Measurements from ENCODE around the gene VSIG1.

The VSIG1 gene

DNA sequence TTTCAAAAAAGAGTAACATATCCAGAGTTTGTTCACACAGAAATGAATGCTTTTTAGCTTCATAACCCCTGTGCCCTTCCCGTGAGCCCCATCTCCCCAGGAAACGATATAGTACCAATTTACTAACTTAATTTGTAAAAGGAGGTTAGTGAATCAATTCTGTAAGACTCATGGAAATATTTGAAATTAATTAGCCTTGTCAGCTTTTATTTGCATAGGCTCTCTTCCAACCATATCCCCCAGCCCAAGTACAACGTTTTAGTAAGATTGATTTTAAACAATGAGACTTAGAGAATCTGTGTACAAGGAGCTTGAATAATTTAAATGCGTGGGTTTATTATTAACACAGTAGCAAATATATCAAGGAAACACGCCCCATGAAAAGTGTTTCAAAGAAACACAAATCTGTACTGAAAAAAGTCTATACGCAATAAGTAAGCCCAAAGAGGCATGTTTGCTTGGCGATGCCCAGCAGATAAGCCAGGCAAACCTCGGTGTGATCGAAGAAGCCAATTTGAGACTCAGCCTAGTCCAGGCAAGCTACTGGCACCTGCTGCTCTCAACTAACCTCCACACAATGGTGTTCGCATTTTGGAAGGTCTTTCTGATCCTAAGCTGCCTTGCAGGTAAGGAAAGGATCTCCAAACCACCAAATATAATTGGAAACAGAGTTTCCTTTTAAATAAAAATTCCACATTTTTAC lies at the start of gene VSIG1:
Gene VSIG1 (plus strand): TSS at position 512 of the 703 bp plus-strand sequence. CDS start 66 bp downstream, at position 578.
- DNase-seq: no peak

DNA sequence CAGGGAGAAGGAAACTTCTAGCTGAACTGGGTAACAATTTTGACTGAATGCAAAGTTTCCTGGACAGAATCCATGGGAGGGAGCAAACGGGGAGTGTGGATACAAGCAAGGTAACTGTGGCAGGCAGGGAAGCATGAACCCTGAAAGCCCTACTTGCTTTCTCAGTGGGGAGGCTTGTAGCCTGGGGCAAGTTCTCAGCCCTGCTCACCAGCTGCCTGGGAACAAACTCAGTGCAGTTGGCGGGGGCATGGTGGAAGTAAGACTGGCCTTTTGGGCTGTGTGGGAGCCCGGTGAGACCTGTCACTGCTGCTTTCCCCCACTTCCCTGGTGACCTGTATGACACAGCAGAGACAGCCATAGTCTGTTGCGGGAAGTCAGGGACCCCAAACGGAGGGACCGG lies 48.7 kb upstream of the VSIG1 start:
- DNase-seq: no peak

DNA sequence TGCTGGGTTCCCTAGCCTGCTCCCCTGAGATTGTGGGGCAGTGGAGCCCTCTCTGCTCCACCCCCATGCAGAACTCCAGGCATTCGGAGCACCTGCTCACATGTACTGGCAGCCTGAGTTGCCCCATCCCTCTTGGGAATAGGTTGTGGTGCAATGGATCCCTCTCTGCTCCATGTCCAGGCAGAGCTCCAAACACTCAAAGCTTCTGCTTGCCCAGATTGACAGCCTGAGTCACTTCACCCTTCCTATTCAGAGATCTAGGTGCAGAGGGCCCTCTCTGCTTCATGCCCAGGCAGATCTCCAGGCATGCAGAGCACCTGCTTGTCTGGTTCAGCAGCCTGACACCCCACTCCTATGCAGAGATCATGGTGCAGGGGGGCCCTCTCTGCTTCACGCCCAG lies 44.1 kb upstream of the VSIG1 start:
- peak; percentile 81 for DNase-seq

DNA sequence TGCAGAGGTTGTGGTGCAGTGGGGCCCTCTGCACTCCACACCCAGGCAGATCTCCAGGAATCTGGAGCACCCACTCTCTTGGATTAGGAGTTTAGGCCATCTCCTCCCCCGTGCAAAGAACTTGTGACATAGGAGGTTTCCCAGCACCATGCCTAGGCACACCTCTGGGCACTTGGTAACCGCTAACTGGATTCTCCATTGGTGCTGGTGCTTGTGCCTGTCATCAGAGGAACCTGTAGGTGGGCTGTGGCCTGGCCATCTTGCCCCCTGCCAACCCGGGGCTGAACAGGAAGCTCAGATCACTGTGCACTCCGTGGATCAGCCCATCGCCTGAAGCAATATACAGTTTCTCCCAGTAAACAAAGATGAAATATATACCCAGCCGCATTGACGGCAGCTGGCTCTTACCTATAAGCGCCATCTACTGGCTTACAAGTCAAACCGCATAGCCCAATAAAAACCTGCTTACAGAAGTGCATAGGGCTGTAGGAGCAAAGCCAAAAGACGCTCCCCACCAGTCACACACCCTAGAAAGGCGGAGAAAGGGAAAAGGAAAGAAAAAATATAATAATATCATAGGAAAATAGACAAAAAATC lies 43.5 kb upstream of the VSIG1 start:
- peak; percentile 77 for DNase-seq

DNA sequence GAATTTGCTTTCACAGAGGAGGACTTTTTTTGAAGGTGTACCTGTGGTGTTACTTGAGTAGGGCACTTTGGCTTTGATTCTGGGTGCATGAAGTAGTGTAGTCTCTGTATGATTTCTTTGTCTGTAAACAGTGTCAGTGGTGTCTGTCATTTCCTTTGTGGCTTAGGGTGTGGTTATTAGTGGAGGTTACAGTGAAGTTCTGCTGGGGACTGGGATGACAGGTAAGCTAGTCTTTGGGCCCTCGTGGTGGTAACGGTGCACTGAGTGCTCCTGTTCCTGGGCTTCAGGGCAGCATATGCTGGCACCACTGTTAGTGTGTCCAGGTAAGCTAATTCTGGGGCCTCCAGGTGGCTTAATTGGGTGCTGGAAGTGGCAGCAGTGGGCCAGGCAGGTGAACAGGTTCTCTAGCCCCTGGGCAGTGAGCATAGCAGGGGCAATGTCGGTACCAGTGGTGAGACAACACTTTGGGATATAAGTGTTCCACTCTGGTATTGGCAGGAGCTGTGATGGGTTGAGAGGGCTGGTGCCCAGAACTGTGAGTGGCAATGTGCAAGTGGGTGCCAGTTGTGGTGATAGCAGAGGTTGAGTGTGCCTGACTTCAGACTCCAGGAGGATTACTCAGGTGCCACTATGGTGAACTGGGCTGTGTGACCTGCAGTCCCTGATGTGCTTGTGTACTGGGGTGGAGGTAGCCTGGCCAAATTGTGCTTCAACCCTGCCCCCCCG lies 26.0 kb upstream of the VSIG1 start:
- DNase-seq: no peak

DNA sequence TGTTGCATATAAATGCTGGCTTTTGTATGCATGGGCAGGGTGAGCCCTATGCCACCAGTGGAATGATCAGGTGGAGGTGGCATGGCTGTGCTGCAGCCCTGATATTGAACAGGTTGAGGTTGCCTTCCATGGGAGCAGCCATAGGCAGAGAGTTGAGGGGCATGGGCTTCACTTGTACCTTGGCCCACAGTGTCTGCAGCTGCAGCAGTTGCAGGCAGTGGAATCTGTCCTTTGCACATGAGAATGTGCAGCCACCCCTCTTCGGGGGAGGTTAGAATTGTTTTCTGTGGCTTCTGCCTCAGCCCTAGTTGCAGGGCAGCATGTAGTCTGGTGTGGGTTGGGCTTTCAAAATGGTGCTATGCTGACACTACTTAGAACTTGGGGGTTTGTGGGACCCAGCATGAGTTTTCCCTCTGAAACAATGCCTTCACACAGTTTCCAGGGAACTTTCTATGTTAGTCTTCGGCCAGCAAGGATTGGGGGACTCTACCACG lies 25.4 kb upstream of the VSIG1 start:
- no peak for DNase-seq

DNA sequence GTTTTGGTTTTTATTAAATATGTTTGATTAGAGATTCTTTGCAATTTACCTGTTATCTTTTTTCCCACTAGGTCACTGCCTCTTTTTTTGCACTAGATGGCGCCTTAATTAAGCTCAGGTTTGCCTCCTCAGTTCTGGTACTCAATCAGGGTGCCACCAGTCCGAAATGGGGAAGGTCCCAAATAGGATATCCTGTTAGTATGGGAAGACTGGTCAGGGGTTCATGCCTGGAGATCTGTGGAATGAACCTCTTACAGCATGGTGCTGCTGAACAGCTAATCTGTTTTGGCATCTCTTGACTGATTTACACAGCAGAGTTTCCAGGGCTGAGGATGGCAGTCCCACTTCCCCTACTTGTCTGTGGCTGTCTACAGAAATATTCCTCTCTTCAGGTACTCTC lies 24.2 kb upstream of the VSIG1 start:
- DNase-seq: no peak

DNA sequence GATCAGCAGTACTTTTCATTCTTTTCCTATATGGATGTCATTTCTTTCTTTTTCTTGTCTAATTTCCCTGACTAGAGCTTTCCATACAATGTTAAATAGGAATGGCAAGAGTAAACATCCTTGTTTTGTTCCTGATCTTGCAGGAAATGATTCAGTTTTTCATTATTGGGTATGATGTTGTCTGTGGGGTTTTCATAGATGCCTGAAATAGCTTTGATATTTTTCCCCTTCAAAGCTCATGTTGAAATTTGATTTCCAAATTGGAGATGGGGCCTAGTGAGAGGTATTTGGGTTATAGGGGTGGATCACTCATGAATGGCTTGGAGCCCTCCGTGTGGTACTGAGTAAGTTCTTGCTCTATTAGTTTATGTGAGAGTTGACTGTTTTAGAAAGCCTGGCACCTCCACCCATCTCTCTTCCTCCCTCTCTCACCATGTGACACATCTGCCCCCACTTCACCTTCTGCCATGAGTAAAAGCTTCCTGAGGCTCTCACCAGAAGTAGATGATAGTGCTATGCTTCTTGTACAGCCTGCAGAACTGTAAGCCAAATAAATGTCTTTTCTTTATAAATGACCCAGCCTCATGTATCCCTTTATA lies 22.3 kb upstream of the VSIG1 start:
- no peak for DNase-seq

DNA sequence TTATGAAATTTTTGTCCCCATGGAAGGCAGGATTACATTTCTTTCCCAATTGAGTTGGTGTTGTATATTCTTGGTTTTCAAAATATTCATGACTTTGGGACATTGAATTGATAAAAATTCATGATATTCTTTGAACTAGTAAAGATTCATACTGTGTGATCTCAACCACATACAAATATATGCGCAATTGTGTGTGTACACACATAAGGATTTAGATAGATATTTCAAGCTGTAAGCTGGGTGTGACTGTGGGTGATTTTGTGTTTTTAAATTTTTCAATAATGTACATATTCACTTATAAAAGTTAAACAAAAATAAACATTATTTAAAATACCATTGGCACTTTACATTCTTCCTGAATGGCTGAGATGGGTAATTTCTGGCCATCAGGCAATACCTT lies 19.5 kb upstream of the VSIG1 start:
- DNase-seq: no peak

DNA sequence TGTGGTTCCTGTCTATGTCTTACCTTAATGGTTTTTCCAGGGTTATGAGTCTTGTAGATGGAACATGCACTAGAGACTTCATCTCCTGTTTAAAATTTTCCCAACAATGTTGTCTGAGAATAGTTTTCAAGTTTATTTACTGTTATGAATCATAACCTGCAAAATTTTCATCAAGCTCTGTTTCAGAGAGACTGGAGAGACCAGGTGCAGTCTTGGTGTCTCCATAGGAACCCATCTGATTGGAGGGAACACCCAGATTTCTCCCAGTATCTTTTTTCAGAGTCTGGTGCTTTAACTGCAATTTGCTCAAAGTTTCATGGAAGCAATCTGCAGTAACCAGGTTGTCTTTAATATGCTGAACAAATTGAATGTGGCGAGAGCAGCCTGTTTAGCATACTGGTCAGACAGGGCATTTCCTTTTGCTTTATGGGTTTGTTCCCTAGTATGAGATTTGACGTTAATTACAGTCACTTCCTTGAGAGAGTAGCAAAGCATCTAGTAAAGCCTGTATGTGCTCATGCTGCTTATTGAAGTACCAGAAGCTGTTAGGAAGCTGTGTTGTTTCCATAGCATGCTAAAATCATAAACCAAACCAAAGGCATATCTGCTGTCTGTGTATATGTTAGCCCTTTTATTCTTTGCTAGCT lies 18.8 kb upstream of the VSIG1 start:
- DNase-seq: no peak

DNA sequence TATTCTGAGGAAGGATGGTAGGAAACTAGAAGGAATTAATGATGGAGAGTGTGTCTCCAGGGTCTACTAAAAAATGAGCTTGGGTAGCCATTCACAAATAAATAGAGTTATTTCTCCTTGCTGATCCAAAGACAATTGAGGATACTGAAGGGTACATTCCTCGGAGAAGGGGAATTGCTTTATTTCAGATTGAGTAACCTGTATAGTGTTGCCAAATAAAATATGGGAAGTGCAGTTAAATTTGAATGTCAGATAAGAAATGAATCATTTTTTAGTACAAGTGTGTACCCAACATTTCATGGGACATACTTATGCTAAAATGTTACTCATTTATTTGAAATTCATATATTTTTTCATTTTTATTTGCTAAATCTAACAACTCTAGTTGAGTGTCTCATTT lies 16.0 kb upstream of the VSIG1 start:
- no peak for DNase-seq

DNA sequence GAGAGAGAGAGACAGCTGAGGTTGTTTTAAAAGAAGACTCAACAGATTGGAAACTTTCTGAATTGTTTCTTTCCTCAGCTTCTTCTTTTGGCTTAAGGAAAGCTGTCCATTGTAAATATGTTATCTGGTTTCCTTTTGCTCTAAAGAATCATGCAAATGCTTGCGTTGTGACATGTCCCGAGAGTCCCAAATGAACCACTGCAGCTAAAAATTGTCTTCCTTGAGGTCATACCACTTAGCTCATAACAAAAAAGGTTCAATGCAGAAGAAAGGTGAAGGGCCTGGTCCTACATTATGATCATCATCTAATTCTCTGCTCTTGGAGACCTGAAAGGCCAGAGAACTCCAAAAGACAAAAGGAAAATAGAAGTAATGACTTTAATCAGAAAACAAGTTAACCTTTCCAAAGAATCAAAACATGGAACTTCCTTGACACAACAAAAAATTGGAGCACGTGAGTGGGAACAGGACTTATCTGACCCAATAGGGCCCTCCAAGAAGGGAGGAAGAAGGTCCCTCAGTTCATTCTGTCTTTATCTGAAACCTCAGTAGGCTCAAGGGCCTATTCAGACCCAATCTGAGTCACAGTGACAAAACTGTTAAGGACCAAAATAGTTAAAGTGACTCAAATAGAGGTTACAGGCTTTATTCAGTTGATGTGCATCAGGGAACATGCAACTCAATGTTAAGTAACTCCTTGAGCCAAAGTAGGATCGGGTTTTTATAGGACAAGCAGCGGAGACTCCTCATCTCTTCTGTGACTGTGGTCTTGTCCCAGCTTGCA lies 14.7 kb upstream of the VSIG1 start:
- DNase-seq: no peak

DNA sequence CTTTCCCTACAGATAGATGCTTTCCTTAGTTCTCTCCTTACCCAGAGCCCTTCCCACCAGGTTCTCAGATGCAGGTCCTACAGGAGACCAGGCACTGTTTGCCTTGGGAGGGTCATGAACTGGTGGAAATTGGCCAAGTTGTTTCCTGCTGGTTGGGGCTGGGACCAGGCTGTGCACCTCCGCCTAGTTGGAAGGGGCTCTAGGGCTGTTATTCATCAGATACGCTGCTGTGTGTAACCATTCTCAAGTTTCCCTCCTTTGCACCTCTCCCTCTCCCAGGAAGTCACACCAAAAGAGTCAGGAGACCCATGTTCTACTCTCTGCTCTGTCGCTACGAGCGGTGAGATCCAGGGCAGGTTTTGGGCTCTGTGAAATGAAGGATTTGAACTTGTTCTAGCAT lies 11.9 kb upstream of the VSIG1 start:
- DNase-seq: no peak

DNA sequence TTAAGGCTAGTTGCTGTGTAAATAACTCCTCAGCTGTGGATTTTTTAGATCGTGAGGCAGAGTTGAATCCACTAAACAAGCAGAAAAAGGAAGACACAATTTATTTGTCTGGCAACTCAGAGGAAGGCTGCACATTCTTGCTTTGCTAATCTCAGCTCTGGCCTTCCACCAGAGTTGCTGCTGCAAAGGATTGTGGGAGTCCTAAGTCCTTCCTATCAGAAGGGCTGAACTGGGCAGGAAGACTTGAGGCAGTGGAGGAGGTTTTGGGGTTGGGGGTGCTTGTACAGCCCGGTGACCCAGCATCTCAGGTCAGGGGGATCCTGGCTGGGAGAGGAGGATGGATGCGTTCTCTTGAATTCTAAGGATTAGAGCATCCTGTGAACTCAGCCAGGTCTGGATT lies 11.0 kb upstream of the VSIG1 start:
- no peak for DNase-seq

DNA sequence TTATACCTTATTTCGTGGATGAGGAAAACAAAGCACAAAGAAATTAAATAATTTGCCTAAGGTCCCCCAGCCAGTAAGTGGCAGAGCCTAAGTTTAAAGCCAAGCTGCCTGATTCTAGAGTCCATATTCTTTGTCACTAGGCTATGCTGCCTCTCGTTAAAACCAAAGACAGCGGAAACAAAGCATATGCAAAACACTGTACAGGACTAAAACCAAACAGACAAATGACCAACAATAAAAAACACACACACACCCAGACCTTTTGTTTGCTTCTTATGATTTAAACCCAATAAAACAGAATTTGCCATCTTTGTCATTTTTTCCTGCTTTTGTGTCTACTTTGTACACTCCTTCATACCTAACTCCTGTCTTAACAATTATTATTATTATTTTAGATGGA lies 10.1 kb upstream of the VSIG1 start:
- no peak for DNase-seq

DNA sequence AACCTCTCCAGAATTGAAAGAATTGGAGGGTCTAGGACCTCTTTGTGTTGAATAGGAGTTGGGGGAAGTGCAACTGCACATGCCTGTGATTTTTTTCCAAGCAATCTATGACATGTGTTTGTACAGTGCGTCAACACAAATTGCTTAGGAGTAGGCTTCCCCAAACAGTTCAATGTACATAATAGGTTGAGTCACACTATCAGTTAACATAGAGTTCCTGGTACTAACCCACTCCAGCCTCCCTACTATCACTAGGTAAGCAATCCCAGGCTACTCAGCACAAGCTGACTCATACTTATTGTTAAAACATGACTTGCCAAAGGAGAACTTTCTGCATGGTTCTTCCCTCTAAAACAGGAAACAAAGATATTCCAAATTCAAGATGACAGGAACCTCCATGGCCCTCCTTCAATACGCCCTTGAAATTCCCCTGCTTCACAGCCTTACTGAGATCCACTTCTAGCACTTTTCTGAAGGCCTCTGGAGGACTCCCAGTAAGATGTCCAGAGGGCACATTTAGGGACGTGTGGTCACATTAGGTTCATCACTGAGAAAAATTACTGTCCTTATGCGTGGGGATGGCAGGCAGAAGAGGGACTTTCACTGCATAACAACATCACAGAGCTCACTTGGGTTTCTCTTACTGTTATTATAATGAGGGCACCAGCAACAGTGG lies 8.4 kb upstream of the VSIG1 start:
- DNase-seq: no peak

DNA sequence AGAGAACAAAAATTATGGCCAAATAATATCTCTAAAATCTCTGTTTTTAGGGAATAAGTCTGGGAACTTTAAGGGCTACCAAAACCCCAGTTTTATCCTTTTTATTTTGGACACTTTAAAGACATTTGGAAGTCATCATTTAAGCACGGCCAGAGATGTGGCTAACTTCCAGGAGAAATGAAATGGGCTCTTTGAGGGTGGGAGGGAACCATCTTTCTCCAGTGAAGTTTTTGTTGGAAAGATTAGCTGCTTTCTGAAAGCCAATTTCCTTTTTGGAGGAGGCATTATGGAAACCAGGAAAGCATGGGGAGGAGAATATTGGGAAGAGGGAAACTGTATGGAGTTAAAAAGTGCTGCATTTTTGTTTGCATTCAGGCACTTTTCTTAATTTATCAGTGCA lies 4.8 kb downstream of the VSIG1 start:
- DNase-seq: no peak

DNA sequence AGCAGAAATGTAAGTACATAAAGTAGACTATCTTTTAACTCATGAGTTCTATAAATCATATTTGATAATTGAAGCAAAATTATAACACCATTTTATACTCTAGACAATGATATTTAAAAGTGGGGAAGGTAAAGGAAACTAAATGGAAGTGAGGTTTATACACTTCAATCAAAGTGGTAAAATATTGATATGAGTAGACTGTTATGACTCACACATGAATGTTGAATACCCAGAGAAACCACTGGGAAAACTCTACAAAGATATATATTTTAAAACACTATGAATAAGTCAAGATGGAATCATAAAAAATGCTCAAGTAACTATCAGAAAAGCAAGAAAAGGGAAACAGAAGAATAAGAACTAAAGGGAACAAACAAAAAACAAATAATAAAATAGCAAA lies 8.4 kb downstream of the VSIG1 start:
- DNase-seq: no peak

DNA sequence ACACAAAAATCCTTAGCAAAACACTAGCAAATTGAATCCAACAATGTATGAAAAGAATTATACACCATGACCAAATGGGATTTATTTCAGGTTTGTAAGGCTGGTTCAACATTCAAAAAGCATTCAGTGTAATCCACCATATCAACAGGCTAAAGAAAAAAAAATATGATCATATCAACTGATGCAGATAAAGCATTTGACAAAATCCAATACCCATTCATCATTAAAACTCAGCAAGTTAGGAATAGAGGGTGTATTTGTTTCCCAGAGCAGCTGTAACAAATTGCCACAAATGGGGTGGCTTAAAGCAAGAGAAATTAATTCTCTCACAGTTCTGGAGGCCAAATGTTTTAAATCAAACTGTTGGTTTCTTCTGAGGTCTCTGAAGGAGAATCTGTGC lies 10.7 kb downstream of the VSIG1 start:
- DNase-seq: no peak

DNA sequence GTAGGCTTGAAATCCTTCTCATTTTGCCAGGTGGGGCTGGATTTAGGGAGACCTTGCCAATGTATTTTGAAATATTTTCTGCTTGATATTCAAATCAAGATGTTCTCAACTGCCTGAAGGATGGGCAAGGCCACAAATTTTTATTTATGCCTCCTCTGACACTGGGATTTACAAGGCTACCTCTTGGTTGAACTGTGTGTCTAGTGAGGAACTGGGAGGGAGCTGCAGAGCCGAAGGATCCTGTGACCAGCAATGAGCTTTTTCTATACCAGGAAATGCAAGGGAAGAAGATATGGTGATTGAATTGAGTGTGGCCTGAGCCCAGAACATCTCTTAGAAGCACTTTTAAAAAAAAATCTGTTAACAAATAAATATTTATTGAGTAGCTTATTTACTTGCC lies 14.9 kb downstream of the VSIG1 start:
- DNase-seq: no peak

DNA sequence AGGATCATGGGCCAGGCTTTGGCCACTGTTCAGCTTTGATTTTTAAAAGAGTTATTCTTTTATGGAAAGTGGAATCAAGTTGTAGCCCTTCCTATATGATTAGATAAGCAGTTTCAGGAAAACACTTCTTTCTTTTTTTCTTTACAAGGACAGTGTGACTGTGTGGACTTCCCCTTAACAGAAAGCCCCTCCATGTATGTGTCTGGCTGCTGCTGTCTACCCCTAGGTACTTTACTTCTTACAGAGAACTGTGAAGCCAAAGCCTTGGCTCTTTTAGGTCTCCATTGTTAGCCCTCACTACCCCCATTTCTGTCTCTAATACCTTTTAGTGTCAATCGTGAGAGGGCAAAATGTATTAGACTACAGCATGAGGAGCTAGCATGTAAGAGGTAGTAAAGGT lies 19.1 kb downstream of the VSIG1 start:
- no peak for DNase-seq

DNA sequence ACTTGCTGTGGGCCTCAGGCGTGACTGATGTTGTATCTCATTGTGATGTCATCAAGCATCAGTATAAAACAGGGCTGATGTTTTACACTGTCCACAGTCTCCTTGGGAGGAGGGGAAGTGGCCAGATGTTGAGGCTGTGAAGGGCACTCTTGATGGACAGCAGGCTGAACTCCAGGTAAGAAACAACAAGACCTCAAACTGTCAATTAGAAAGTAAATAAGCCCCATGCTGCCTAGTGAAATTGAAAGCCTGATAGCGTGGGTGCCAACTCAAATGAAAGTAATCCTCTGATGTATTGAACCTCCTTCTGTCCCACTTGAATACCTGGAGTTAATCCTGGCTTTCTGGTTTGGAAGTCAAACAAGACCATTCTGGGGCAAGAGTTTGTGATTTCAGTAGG lies 19.7 kb downstream of the VSIG1 start:
- DNase-seq: no peak
